B cell (primary cell): ENCODE data around the gene PSMD3. TPM values are rescaled to one million over a fixed set of nuclear protein-coding genes. Genes with fewer than 3 reads are reported as not detected.

Experiments
- ATAC-seq: fragments of 200-7000 bp; cut with Tn5 transposase; one replicate; pipeline ENCODE4 v1.10.0; 2021; ENCODE audit warnings: low read depth, mild to moderate bottlenecking, moderate number of reproducible peaks, moderate library complexity
- CTCF ChIA-PET: fragments of 350-600 bp; sonication (Branson Sonifier 250); formaldehyde crosslinking; loops from one replicate; lab custom pipeline; 2021; ENCODE audit warnings: antibody characterized with exemption, inconsistent platforms; lab: Charles Lee
- POLR2A ChIA-PET: fragments of 350-600 bp; sonication (Branson Sonifier 250); formaldehyde crosslinking; loops from one replicate; lab custom pipeline; 2021; ENCODE audit warnings: antibody characterized with exemption; lab: Charles Lee
- DNase-seq: peaks from one replicate; pipeline ENCODE4 v3.0.0; 2013
- H2AFZ ChIP-seq: 2 replicates; pipeline ENCODE4 v1.6.1; 2012; ENCODE audit warnings: mild to moderate bottlenecking, low read depth, low read length; ENCODE audit not compliant: insufficient read depth, poor library complexity, severe bottlenecking
- H3K27ac ChIP-seq, 2 donors: 1 replicate in 1 of 2; 2 replicates in 1 of 2; pipeline ENCODE4 v1.5.1; 2012 to 2013; ENCODE audit warnings: low read length in 2 of 2, mild to moderate bottlenecking in 2 of 2, moderate library complexity in 1 of 2
- H3K27me3 ChIP-seq, 4 experiments: fragments of 200-600 bp in 1 of 4; sonication (generic) in 1 of 4; replicated peaks in 1 of 4; 1 replicate in 2 of 4; 2 replicates in 2 of 4; pipeline versions ENCODE4 v1.6.1 to v1.7.0; 2013 to 2016; ENCODE audit warnings: low read length in 3 of 4, mild to moderate bottlenecking in 2 of 4, mixed read lengths in 1 of 4, moderate library complexity in 1 of 4; ENCODE audit not compliant: insufficient read depth in 4 of 4, control insufficient read depth in 3 of 4; ENCODE audit errors: control extremely low read depth in 1 of 4
- H3K36me3 ChIP-seq, 2 experiments: replicated peaks in 1 of 2; 1 replicate in 1 of 2; 2 replicates in 1 of 2; pipeline versions ENCODE4 v1.6.1 to v1.7.1; 2013; ENCODE audit warnings: low read length in 1 of 2; ENCODE audit not compliant: insufficient read depth in 2 of 2, control insufficient read depth in 1 of 2; ENCODE audit errors: control extremely low read depth in 1 of 2, extremely low read depth in 1 of 2
- H3K4me1 ChIP-seq, 2 donors: fragments of 200-600 bp in 1 of 2; sonication (generic) in 1 of 2; 1 replicate in 1 of 2; 2 replicates in 1 of 2; pipeline versions ENCODE4 v1.5.1 to v1.6.1; 2013 to 2017; ENCODE audit warnings: low read length in 2 of 2; ENCODE audit not compliant: control insufficient read depth in 2 of 2, insufficient read depth in 2 of 2
- H3K4me2 ChIP-seq: replicated peaks from 2 replicates; pipeline ENCODE3; 2012; ENCODE audit warnings: mild to moderate bottlenecking, low read depth, low read length; ENCODE audit not compliant: poor library complexity, severe bottlenecking
- H3K4me3 ChIP-seq, 5 experiments: fragments of 200-600 bp in 1 of 5; sonication (generic) in 1 of 5; 1 replicate in 3 of 5; 2 replicates in 2 of 5; pipeline versions ENCODE4 v1.5.1 to v1.7.0; 2011 to 2016; ENCODE audit warnings: low read length in 4 of 5, mild to moderate bottlenecking in 4 of 5, low read depth in 2 of 5, control low read depth in 1 of 5, moderate library complexity in 1 of 5; ENCODE audit not compliant: insufficient read depth in 1 of 5; ENCODE audit errors: control extremely low read depth in 1 of 5, extremely low read depth in 1 of 5
- H3K79me2 ChIP-seq: fragments of 200-600 bp; sonication (generic); one replicate; pipeline ENCODE4 v1.6.0; 2016; ENCODE audit warnings: low read length; ENCODE audit not compliant: control insufficient read depth, insufficient read depth
- H3K9ac ChIP-seq: fragments of 200-600 bp; sonication (generic); 2 replicates; pipeline ENCODE4 v1.6.1; 2017; ENCODE audit warnings: mild to moderate bottlenecking, low read length, moderate library complexity
- H3K9me3 ChIP-seq, 3 donors: one replicate each; pipeline versions ENCODE4 v1.6.1 to v1.7.1; 2013; ENCODE audit warnings: low read length in 2 of 3; ENCODE audit not compliant: control insufficient read depth in 2 of 3, insufficient read depth in 1 of 3; ENCODE audit errors: control extremely low read depth in 1 of 3
- H4K20me1 ChIP-seq: 2 replicates; pipeline ENCODE4 v1.6.0; 2012; ENCODE audit warnings: mild to moderate bottlenecking, low read length; ENCODE audit not compliant: insufficient read depth, control insufficient read depth, poor library complexity, severe bottlenecking
- H3K27ac Mint-ChIP-seq: one replicate; pipeline ENCODE4 v1.8.0; 2021; ENCODE audit warnings: mixed read lengths
- H3K27me3 Mint-ChIP-seq: one replicate; pipeline ENCODE4 v1.8.0; 2021; ENCODE audit warnings: mixed read lengths
- H3K4me1 Mint-ChIP-seq: one replicate; pipeline ENCODE4 v1.8.0; 2021; ENCODE audit warnings: mixed read lengths
- H3K4me3 Mint-ChIP-seq: one replicate; pipeline ENCODE4 v1.8.0; 2021; ENCODE audit warnings: mixed read lengths
- H3K9me3 Mint-ChIP-seq: one replicate; pipeline ENCODE4 v1.8.0; 2022; ENCODE audit warnings: mixed read lengths; ENCODE audit not compliant: insufficient read depth
- CTCF ChIP-seq: fragments of 200-600 bp; IDR thresholded peaks from one replicate; pipeline ENCODE4 v1.8.0; 2022; ENCODE audit warnings: antibody characterized with exemption, mild to moderate bottlenecking
- EZH2 ChIP-seq: IDR thresholded peaks from 2 replicates; pipeline ENCODE4 v1.6.1; 2012; ENCODE audit warnings: borderline replicate concordance, low read depth, mild to moderate bottlenecking, moderate library complexity, low read length; ENCODE audit not compliant: insufficient read depth, poor library complexity, severe bottlenecking
- WGBS: methylation state at CpG from one replicate; pipeline ENCODE4 v1.1.5; 2013; ENCODE audit warnings: missing lambda C conversion rate; ENCODE audit not compliant: insufficient coverage; 5-methylcytosine and 5-hydroxymethylcytosine counted together
- intact Hi-C: fragments of 100-400 bp; cut with micrococcal nuclease; formaldehyde crosslinking; loops from one replicate; pipeline ENCODE4 v1.10.0; 2022
- polyA plus RNA-seq: library from polyadenylated mRNA; depleted of rRNA; stranded (reverse); fragments of >200 nt; gene quantifications from 2 replicates; pipeline ENCODE4 v1.2.3, GENCODE V29; 2012
- total RNA-seq, 2 donors: library from RNA; stranded (reverse); fragments of 120-200 nt in 1 of 2; gene quantifications; 1 replicate in 1 of 2; 2 replicates in 1 of 2; pipeline versions ENCODE4 v1.2.3 to v1.2.4, GENCODE V29; 2013 to 2022

The PSMD3 gene
- total and polyA plus RNA-seq, 2 donors (not counting 1 experiment from before 2014, with no cell fraction given), result 72.6 to 76.6 TPM

DNA sequence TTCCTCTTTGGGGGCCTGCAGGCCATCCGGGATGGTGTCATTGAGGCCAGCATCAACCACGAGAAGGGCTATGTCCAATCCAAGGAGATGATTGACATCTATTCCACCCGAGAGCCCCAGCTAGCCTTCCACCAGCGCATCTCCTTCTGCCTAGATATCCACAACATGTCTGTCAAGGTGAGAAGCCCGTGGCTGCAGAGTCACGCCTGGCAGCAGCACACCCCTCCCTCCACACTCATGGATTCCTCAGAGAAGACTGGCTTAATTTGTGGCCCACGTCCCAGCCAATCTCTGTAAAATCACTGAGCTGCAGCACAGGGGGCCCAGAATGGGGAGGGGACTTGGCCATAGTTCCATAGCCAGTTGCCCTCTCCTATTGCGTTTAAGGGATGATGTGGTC is 15.6 kb downstream of the PSMD3 start:
- WGBS, result 97% methylated on average over 6 of the region's 8 CpGs
- H3K36me3 ChIP-seq, result peaks cover 2 to 67% of the 10 kb centered on the region in 2 experiments
- Mint-ChIP-seq H3K4me1 (no peaks in the 10 kb centered on the region), H3K4me3 (no peak overlapping the region), H3K27ac (no peak overlapping the region), H3K9me3 (no peaks in the 10 kb centered on the region), H3K27me3 (no peaks in the 10 kb centered on the region)
- DNase-seq, result no peak
- ChIA-PET CTCF (interaction anchor here (0.6 to 1.7 kb wide), 5 partner anchors 10 to 321 kb away, joined by 3 to 5 read pairs (median 3); no protein-coding TSS in a partner anchor), POLR2A (interaction anchor here (0.7 kb wide), 1 partner anchor 41 kb away, joined by 3 read pairs; no protein-coding TSS in a partner anchor)
- intact Hi-C loops, result no loop called here
- TF ChIP-seq CTCF (no peak), EZH2 (no peak)
- H3K27ac ChIP-seq, result no peak overlapping the region
- no peaks in the 10 kb centered on the region for H3K79me2 ChIP-seq
- H2AFZ ChIP-seq, result no peak overlapping the region
- no peak overlapping the region for H3K4me2 ChIP-seq
- H3K4me1 ChIP-seq, result no peaks in the 10 kb centered on the region
- no peak overlapping the region for H3K9ac ChIP-seq
- no peaks in the 10 kb centered on the region for H3K9me3 ChIP-seq
- peaks cover 11% of the 10 kb centered on the region for H4K20me1 ChIP-seq
- H3K4me3 ChIP-seq, result no peak overlapping the region
- ATAC-seq, result no peak
- no peaks in the 10 kb centered on the region for H3K27me3 ChIP-seq

DNA sequence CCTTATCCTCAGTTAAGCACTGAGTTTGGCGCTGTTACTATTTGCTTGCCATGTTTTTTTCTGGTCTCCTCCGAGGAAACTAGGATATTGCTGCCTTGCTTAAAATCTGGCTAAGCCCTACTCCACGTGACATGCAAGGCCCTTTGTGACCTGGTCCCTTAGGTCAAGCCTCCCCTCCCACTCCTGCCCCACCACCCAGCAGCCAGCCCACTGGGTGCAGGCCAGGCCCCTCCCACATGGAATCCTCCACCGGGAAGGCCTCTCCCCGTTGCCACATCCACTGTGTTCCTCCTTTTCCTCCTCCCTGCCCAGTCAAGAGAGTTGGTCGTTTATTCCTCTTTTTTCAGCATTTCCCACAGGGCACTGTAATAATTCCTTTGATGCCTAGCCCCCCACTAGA is 16.2 kb downstream of the PSMD3 start:
- no peak overlapping the region for H3K27ac ChIP-seq
- TF ChIP-seq EZH2 (no peak), CTCF (no peak)
- H2AFZ ChIP-seq, result no peak overlapping the region
- no peak overlapping the region for H3K4me3 ChIP-seq
- H3K4me1 Mint-ChIP-seq, result no peaks in the 10 kb centered on the region
- no peak overlapping the region for H3K4me2 ChIP-seq
- H4K20me1 ChIP-seq, result peaks cover 11% of the 10 kb centered on the region
- CTCF ChIA-PET, result interaction anchor here (1.5 to 1.7 kb wide), 2 partner anchors 10 to 90 kb away, joined by 3 to 5 read pairs; no protein-coding TSS in a partner anchor
- no peak overlapping the region for H3K27ac Mint-ChIP-seq
- POLR2A ChIA-PET, result no interaction called here
- H3K9ac ChIP-seq, result no peak overlapping the region
- no peaks in the 10 kb centered on the region for H3K9me3 Mint-ChIP-seq
- no peaks in the 10 kb centered on the region for H3K27me3 ChIP-seq
- WGBS, result 81% methylated on average over 6 of the region's 6 CpGs
- H3K27me3 Mint-ChIP-seq, result no peaks in the 10 kb centered on the region
- ATAC-seq (no peak), DNase-seq (no peak)
- peaks cover 2 to 62% of the 10 kb centered on the region in 2 experiments for H3K36me3 ChIP-seq
- H3K9me3 ChIP-seq, result no peaks in the 10 kb centered on the region
- no peaks in the 10 kb centered on the region for H3K79me2 ChIP-seq
- intact Hi-C loops, result no loop called here
- no peaks in the 10 kb centered on the region for H3K4me1 ChIP-seq
- no peak overlapping the region for H3K4me3 Mint-ChIP-seq
